GM21447 (cell line): ENCODE data around the gene AAGAB.

Experiments used
- ATAC-seq: cut with Tn5 transposase; IDR thresholded peaks from one replicate; pipeline ENCODE4 v1.9.1; 2021; ENCODE audit not compliant: unreplicated experiment

The AAGAB gene

GRCh38 chr15:67174864-67175573 is 79.4 kb downstream of the AAGAB start:
- ATAC-seq, result no peak

- no peak for ATAC-seq
Measured at GRCh38 chr15:67174446-67174845, 80.0 kb downstream of the AAGAB start.

GRCh38 chr15:67173786-67174185 is 80.7 kb downstream of the AAGAB start:
- ATAC-seq, result no peak

DNA sequence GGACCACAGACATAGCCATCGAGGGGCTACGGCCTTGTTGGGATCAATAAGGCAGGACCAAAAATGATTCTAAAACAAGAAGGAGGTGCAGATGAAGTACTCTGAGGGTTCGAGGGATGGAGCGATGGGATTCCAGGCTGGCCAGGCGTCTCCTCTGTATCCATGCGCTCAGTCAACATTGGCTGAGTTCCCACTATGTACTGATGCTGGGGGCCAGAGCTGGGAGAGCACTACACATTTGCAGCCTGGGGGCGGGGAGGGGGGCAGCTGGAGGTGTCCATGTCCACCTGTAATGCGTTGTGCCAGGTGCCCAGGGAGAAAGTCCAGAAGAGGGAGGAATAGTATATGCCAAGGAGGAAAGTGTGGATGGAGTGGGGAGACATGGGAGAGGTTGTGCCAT is 81.5 kb downstream of the AAGAB start:
- no peak for ATAC-seq

GRCh38 chr15:67172172-67172571 is 82.3 kb downstream of the AAGAB start:
- no peak for ATAC-seq

GRCh38 chr15:67171471-67171870 is 83.0 kb downstream of the AAGAB start:
- no peak for ATAC-seq

- ATAC-seq, result no peak
Measured at GRCh38 chr15:67170143-67170925, 84.1 kb downstream of the AAGAB start.

DNA sequence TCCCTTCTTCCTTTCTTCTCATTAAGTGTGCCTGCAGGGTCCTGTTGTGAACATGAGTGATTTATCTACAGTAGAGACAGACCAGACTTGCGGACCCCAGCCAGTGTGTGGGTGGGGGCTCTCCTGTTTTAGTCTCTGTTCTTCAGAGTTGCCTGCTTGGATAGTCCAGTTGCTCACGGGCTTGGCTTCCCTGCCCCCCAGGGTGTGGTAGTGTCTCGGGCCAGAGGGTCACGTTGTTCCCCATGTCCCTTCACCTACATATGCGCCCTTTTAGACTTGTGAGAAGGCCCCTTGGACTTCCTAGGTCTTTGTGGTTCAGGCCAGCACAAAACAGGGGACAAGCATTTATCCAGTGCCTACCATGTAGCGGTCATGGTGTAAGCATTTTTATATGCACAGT is 85.8 kb downstream of the AAGAB start:
- no peak for ATAC-seq

DNA sequence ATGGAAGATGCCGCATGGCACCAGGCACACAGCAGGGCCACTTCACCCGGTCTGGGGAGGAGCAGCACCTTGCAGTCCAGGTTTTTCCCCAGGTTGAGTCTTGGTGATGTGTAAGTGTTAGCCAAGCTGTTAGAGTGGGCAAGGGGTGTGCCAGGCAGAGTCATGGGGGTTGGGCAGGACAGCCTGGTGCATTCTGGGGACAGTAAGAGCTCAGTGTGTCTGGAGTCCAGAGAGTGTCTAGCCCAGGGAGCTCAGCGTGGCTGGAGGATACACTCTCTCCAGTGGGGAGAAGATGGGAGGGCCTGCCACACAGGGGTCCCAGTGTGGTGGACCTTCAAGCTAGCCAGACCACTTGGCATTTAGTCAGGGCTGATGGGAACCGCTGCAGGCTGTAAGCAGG is 87.4 kb downstream of the AAGAB start:
- ATAC-seq, result no peak

DNA sequence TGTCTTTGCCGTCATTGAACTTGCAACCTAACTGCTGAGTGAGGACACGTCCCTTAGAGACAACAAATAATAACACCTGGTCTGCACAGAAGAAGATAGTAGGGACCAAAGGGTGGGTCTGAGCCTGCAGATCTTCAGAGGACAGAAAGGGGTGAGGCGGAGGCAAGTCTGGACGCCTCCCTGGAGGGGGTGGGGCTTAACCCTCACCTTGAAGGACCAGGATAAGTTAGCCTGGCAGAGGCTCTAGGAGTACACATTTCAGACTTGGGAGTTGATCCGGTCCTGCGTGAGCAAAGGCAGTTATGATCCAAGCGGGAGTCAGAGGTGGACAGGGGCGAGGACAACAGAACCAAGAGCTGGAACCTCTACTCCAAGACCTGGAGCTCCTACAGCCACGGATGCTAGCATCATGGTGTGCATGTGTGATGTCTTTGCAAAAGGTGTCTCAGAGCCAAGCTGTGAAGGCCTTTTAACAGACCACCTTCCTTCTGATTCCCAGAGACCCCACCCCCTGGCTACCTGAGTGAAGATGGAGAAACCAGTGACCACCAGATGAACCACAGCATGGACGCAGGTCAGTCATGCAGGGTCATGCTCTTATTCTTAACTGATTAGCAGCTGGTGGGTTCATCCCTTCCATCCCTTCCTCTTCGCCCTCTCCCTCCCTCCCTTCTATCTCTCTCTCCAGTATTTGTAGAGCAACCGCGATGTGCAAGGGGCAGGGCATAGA is 88.0 kb downstream of the AAGAB start:
- ATAC-seq, result no peak

DNA sequence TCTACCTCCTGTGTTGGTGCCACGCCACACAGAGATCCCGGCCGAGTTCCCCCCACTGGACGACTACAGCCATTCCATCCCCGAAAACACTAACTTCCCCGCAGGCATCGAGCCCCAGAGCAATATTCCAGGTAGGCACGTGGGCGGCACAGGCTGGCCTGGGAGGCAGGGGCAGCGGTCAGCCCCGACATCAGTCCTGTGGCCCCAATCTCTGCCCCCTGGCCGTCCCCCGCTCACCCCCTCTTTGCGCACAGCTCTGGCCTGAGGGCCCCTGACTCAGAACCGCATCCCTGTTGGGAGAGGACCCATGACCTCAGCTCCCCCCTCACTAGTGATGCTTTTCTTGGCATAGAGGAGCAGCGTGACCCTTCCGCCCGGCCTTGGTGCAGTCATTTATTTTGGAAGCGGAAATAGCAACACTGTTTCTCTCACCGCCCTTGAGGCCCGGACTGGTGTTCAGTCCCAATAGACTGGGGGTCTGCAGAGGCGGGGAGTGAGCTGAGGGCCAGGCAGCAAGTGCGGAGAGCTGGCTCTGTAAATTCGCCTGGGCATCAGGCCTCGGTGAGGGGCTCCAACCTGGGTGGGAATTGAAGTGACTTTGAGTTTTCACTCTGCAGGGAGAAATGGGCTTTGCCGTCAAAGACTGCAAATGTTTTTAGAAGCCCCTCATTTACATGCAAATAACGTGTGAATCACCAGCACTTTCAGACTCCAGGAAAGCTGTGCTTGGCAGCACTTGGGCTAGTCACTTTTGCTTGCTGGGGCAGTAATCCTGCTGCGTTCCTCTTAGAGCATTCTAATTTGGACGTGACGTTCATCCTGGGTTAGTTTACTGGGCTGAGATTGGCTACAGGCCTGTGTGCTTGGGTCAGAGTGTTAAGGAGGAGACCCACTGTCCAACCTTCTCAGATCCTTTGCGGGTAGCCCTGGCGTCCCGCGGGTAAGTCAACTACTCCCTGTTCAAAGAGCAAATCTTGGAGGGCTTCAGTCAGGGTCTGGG is 88.9 kb downstream of the AAGAB start:
- no peak for ATAC-seq

DNA sequence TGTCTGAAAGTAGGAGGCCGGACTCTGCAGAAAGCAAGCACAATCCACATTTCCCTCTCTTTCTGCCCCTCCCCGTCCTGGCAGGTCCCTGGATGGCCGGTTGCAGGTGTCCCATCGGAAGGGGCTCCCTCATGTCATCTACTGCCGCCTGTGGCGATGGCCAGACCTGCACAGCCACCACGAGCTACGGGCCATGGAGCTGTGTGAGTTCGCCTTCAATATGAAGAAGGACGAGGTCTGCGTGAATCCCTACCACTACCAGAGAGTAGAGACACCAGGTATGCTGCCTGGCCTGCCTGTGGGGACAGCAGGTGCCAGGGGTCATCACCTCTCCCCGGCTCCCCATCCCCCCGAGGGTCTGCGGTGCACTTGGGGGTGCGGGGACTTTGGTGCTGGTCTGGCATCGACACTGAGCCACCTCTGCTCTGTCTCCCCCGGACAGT is 89.6 kb downstream of the AAGAB start:
- ATAC-seq, result no peak

DNA sequence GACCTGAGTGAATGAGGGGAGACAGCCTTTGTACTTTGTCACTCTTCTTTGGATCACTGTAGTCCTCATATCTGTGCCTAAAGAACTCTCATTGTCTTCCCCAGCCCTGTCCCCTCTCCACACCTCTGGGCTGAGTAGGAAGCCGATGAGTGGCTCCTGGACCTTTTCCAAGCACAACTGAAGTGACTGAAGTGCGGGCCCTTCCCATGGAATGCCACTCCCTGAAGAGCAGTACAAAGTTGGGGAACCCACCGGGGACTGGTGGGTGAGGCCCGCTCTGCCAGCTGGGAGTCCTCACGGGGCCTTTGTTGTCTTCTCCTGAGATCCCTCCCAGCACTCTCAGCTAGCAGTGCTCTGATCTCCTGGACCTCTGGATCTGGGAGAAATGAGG is 90.1 kb downstream of the AAGAB start:
- no peak for ATAC-seq

GRCh38 chr15:67163180-67163579 is 91.3 kb downstream of the AAGAB start:
- no peak for ATAC-seq

DNA sequence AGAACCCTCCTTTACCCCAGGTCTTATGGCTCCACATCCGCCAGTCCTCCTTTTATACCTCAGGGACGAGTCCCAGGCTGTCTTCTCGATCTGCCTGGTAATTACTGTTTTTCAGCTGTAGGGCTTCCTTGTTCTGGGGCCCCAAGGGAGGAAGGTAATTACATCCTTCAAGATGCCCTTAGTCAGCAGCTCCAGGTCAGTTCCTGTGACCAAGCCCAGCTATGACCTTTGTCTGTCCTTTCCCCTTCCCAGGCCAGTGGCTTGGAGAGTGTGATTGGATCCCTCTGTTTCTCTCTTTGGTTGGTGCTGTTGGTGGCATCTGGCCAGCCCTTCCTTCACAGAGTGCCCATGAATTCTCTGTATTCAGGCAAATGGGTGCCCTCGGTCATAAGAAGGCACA is 92.6 kb downstream of the AAGAB start:
- ATAC-seq, result no peak

GRCh38 chr15:67161412-67161811 is 93.0 kb downstream of the AAGAB start:
- ATAC-seq, result no peak

GRCh38 chr15:67158367-67158766 is 96.1 kb downstream of the AAGAB start:
- ATAC-seq, result no peak

DNA sequence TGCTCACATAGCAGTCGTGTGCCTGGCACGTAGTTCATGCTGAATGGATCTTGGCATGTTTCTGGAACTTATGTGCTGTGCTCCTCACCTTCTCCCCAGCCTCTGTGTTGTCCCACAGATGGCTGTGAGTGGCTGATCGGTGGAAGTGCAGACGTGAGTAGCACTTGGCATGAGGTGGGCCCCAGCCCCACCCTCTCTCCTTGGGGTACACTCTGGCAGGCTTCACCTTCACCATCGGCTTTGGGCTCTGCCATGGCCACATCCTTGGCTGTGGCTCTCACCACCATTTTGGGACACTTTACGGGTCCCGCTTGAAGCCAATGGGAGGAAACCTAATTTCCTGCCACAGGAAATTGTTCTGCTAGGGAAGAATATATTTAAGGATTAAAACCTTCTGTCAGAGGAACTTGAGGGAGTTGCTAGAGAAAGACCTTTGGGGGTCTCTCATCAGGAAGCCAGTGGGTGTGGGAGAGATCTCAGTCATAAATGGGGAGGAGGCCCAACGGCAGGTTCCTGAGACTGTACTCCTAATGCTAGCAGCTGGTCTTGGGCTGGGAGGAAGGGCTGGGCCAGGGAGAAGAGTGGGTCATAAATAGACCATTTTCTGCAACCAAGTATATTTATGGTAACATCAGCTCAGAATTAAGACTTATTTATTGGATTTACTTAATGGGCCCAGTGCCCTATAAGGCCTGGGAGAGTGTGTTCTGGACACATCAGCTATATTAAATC is 96.8 kb downstream of the AAGAB start:
- ATAC-seq, result no peak

DNA sequence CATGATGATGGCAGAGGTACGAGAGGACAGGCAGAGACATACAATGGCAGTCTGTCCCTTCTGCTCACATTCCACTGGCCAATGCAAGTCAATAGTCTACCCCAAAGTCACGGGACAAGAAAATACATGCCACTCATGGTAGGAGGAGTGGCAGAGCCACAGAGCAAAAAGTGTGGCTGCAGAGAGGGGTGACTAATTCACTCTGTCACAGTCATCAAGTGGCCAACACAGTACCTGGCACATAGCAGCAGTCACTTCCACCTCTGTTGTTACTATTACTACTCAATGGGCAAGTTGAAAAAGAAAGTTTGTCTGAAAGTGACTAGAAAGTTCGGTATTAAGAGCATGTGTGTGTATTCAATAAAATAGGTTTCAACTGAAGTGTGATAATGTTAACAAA is 97.6 kb downstream of the AAGAB start:
- no peak for ATAC-seq

DNA sequence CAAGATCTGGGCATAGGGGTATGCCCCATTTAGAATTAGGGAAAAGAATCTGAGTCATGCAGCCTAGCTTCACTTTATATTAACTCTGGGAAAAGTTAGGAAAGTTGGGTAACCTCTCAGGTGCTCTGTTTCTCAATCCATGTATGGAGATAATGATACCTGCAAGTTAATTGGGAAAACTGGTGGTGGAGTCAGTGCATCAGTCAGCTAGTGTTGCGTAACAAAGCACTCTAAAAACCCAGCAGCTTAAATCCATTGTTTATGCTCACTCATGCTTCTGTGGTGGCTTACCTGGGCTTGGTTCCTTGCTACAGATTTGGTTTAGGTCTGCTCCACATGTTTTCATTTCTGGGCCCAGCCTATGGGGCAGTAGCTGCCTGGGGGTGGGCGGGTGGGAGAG is 98.0 kb downstream of the AAGAB start:
- no peak for ATAC-seq
